GM13977 (cell line): ENCODE data around the gene GNG3.
"Not testable (repeated sequence)": the region's sequence is repeated elsewhere in the genome, so short reads cannot be mapped to it uniquely, and the experiment has no call there.

Source experiments
- DNase-seq: peaks from one replicate; pipeline ENCODE4 v3.0.0; 2012; ENCODE audit warnings: low spot score
- in situ Hi-C: fragments of 300-500 bp; cut with MboI; formaldehyde crosslinking; loops from one replicate; pipeline ENCODE4 v1.12.0; 2022; ENCODE audit warnings: low sequenced_read_pairs, low pct_unique_long_range_greater_than_20kb, mixed read lengths, inconsistent platforms; ENCODE audit not compliant: unreplicated experiment
- TF ChIP-seq, protein P1 (sequence below): IDR thresholded peaks from 2 replicates; pipeline ENCODE4 v1.5.1; 2012; ENCODE audit warnings: mild to moderate bottlenecking, control low read depth; ENCODE audit not compliant: insufficient read depth; ENCODE audit errors: extremely low read depth, missing control alignments

GNG3 gene

DNA sequence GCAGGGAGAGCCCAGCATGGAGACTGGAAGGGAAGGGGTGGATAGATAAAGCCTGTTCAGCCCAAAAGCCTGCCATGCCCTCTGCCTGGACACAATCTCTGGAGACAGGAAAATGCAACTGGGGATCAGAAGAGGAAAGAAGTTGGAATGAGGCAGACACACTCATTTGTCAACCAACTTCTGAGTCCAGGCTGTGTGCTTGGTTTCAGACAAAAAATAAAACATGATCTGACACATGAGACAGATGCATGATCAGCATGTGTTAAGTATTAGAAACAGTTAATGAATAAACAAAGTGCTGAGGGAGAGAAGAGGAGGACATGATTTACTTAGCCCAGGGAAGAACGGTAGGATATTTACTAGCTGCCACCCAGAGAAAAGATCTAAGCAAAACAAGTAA lies 19.0 kb upstream of the GNG3 start:
- TF ChIP-seq, protein P1, sequence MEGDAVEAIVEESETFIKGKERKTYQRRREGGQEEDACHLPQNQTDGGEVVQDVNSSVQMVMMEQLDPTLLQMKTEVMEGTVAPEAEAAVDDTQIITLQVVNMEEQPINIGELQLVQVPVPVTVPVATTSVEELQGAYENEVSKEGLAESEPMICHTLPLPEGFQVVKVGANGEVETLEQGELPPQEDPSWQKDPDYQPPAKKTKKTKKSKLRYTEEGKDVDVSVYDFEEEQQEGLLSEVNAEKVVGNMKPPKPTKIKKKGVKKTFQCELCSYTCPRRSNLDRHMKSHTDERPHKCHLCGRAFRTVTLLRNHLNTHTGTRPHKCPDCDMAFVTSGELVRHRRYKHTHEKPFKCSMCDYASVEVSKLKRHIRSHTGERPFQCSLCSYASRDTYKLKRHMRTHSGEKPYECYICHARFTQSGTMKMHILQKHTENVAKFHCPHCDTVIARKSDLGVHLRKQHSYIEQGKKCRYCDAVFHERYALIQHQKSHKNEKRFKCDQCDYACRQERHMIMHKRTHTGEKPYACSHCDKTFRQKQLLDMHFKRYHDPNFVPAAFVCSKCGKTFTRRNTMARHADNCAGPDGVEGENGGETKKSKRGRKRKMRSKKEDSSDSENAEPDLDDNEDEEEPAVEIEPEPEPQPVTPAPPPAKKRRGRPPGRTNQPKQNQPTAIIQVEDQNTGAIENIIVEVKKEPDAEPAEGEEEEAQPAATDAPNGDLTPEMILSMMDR: no peak
- in situ Hi-C loops: no loop called here
- DNase-seq: no peak

DNA sequence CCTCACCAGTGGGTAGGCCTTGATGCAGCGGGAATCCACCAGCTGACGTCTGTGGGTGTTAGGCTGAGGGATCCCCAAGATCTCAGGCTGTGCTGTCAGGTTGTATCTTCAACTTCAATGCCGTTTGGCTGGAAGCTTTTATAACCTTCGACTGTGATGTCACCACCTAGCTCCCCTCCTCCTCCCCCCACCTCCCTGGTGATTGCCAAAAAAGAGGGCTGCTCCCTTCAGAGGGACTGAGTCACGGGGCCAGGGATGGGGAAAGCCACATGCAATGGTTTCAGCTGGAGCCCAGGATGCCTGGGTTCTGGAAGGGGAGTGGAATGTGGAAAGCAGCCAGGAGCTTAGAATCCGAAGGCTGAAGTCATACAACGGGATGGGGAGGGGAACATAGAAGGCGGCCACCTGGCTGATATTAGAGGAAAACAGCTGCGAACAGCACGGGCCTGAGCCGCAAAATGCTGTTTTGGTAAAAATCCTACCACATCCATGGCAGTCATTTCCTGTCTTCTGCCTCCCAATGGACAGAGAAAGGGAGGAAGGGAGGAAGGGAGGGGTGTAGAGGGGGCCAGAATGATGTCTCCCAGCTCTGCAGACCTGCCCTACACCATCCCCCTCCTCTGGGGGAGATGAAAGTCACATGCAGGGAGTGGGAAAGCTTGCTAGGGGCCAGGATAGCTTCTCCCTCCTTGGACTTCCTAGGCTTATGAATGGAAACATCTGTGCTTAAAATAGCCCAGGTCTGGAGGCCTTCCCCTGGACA lies 17.9 kb upstream of the GNG3 start, which contains the start of gene LRRN4CL:
Gene LRRN4CL (minus strand): TSS at position 110 of the 763 bp plus-strand sequence. CDS start 1,022 bp downstream, outside the sequence.
- in situ Hi-C loops: no loop called here
- no peak for DNase-seq
- TF ChIP-seq, protein P1: no peak

DNA sequence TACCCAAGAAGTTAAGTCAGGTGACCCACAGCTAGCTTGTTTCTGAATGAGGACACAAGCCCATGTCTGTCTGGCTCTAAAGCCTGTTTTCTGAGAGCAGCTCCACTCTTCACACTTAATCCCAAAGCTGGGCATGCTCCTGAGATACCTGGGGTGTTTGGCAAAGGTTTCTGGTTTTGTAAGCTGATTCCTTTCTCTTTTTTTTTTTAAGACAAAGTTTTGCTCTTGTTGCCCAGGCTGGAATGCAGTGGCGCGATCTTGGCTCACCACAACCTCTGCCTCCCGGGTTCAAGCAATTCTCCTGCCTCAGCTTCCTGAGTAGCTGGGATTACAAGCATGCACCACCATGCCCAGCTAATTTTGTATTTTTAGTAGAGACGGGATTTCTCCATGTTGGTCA lies 13.9 kb upstream of the GNG3 start:
- DNase-seq, in situ Hi-C loops: not testable (repeated sequence)

DNA sequence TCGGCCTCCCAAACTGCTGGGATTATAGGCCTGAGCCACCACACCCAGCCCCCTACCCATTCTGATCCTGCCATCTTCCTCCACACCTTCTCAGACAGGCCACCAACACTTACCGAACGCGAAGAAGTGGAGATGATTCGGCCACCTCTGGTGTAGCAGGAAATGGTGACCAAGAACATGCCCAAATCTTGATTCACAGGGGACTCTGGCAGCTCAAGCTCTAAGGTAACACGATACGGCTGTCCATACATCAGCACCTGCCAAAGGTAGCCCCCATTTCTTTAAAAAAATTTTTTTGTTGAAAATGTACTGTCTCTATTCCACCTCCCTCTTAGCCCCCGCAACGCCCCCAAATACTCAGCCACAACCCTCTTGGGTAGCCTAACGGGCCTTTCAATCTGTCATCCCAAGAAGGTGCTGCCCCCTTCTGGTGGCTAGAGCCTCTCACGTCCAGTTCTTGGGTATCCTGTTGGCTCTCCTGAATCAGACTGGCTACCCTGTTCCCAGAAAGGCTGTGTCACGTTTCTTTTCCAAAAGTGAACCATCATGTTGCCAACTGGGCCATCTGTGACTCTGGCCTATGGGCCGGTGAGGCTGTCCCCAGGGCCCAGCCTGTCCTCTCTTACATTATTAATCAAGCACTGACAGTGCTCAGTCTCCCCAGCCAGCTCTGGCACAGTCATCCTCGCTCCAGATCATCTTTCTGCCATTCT lies 12.9 kb upstream of the GNG3 start:
- TF ChIP-seq, protein P1: peak; percentile 91
- in situ Hi-C loops: no loop called here
- peak; percentile 83 for DNase-seq

DNA sequence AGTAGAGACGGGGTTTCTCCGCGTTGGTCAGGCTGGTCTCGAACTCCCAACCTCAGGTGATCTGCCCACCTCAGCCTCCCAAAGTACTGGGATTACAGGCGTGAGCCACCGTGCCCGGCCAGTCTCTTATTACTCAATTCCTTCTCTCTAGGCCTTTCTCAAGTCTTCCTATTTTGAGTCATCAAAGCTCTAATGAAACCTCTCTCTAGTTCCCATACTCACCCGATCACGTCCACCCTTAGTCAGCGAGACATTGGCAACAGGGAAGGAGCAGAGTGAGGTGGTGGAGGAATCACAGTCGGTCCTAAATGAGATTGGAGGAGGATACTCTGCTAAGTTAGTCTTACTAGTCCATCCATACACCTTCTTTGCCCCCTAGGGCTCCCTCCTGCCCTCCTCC lies 5.2 kb upstream of the GNG3 start:
- no peak for DNase-seq
- TF ChIP-seq, protein P1: no peak
- in situ Hi-C loops: no loop called here

DNA sequence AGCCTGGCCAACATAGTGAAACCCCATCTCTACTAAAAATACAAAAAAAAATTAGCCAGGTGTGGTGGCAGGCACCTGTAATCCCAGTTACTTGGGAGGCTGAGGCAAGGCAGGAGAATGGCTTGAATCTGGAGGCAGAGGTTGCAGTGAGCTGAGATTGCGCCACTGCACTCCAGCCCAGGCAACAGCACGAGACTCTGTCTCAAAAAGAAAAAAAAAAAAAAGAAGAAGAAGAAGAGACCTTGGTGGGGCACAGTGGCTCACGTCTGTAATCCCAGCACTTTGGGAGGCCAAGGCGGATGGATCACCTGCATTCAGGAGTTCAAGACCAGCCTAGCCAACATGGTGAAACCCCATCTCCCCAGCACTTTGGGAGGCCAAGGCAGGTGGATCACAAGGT lies 3.6 kb upstream of the GNG3 start:
- in situ Hi-C loops, DNase-seq: not testable (repeated sequence)

DNA sequence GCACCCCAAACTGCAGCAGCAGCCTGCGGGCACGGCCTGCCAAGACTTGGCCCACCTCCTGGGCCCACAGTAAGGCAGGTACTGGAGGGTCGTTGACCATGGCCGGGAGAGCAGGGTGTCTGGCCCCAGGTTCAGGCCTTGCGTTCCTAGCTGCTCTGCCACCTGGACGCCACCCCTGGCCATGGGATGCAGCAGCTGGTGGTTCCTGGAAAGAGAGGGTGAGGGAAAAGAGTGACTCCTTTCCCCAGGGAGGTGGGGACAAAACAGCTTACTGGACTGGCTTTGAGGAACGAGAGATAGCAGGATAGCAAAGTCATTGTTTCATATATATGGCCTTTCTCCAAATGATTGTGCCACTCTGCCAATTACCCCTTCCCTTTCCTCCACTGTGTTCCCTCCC lies 2.1 kb upstream of the GNG3 start:
- DNase-seq: no peak
- in situ Hi-C loops: no loop called here
- TF ChIP-seq, protein P1: no peak
